COLO668 (cell line): ENCODE results near the gene SULT2B1.
"Not testable (repeated sequence)": the region's sequence is repeated elsewhere in the genome, so short reads cannot be mapped to it uniquely, and the experiment has no call there.

ENCODE experiments used
- DNase-seq: peaks from one replicate; lab custom pipeline; 2025; ENCODE audit not compliant: unreplicated experiment; lab: John Stamatoyannopoulos, UW

SULT2B1 gene

DNA sequence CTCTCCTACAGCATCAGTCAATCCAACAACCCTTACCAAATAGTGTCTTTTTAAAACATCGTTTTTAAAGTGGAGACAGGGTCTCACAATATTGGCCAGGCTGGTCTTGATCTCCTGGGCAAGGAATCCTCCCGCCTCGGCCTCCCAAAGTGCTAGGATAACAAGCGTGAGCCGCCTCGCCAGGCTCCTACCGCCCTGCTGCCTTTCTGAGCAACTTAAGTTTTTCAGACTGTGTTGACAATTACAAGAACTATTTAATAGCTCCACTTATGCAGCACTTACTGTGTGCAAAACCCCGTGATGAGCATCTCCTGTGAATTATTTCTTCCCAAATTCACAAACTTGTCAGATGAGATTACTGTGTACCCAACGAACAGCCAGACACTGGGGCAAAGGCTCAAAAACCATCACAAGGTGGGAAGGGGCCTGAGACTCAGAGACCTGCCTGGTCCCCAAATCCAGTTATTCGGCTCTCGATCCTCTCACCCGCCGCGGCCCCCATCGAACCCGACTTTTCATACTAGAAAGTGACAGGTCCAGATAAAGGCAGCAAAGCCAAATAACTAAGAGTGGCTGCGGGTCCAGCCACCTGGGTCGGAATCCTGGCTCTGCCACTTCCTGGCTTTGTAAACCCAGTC is 66.4 kb downstream of the SULT2B1 start:
- peak; percentile 14 for DNase-seq

DNA sequence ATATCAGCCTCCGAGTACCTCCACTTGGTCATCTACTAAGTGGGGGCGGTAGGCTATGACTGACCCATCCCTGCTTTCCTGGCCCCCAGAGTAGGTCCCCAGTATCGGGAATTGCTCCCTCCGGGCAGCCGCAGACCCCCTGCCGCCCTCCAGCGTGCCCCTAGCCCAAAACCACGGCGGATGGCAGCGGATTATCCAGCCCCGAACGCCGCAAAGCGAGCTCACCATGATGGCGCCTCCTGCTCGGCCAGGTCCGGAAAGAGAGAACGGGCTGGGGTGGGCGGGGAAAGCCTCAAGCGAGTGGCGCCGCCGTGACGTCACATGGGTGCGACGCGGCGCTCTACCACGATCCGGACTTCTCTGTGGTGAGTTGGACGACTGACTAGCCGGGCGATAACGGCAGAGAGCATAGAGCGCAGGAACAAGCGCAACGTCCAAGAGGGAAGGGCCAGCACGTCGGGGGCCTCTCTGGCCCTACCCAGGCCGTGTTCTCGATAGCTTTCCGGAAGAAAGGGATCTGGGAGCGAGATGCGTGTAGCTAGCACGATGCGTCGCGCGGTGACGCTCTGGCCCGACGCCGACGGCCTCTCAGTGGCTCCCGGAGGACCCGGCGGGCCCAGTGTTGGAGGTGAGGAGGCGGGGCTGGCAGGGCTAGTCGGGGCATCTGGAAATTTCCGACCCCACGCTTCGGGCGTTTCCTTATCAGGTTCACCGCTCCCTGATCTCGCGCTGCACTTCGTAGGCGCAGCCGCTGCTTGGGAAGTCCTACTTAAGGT is 67.1 kb downstream of the SULT2B1 start, which contains the start of the genes RPL18 and SPHK2:
RPL18 (minus strand) TSS at position 263 of the 776 bp plus-strand sequence; CDS start at position 228, 35 bp downstream.
SPHK2 (plus strand) TSS at position 591 of the 776 bp plus-strand sequence. CDS start 1,009 bp downstream, outside the sequence.
- DNase-seq, result peak; percentile 100

DNA sequence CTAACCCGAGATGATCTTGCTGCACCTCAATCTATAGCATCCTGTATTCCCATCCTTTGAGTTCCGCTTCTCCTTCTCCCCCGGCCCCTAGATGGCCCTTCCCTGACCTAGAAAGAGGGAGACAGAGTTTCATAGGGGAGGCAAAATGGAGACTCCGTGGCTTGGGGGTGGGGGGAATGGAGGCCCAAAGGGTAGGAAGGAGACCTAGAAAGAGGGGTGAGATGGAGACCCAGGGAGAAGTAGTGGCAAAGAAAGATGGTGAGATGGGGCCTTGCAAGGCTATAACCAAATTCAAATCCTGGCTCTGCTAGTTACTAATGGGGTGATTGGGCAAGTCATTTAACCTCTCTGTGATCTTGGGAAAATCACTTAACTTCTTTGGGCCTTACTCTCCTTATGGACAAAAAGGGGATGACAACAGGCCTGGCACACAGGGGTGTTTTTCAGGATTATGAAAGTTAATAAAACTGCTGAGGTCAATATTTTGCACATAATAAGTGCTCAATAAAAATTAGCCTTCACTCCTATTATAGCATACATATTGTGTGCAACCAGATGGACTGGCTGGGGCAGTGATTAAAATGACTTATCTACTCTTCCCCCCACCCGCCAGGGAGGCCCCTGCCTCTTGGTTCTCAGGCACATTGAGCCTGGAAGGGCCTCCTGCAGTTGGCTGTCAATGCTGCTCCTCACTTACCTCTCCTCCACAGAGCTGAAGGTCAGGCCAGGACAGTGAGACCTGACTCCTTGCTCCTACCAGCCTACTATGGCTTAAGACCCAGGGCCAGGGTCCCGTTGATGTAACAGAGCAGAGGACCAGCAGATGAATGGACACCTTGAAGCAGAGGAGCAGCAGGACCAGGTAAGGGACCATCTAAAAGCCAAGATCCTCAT is 68.0 kb downstream of the SULT2B1 start:
- DNase-seq, result no peak

DNA sequence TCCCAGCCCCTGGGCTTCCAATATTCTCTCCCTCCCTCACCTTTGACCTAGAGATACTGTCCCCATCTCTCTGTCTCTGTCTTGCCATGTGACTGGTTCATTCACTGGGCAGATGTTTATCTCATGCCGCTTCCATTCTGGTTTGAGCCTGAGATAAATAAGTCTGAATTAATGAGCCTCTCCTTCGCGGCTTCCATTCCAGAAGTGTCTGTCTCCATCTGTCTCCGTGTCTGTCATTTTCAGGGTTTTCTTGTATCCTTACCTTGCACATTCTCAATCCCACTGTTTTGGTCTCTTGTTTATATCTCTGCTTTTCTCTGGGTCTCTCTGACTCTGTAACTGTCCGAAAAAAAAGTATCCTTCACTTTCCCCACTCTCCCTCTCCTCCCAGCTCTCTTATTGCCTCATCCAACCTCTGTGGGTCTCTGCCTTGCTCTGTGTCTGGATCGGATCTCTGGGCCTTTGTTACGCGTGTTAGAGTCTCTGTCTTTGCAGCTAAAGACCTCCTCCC is 71.6 kb downstream of the SULT2B1 start:
- DNase-seq, result no peak

DNA sequence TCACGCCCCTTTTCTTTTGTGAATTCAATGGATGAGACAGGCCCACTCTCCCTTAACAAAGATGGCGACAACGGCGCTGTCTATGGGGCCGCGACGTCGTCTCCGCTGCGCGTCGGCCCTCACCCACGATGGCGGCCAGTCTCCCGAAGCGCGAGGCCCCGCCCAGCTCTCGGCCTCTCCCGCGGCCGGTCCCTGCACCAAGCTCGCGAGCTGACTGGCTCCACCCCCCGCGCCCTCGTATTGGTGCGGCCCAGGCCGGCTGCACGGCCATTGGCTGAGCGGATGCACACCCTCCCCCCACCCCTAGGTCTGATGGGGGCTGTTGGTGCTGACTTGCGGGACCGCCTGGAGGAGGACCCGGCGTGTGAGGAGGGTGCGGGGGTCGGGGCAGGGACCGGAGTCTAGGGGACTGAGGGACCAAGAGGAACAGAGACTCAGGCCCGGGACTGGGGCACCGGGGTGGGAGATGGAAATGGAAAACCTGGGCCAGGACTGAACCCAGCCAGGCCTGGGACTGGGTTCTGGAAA is 72.2 kb downstream of the SULT2B1 start:
- DNase-seq, result peak; percentile 99

DNA sequence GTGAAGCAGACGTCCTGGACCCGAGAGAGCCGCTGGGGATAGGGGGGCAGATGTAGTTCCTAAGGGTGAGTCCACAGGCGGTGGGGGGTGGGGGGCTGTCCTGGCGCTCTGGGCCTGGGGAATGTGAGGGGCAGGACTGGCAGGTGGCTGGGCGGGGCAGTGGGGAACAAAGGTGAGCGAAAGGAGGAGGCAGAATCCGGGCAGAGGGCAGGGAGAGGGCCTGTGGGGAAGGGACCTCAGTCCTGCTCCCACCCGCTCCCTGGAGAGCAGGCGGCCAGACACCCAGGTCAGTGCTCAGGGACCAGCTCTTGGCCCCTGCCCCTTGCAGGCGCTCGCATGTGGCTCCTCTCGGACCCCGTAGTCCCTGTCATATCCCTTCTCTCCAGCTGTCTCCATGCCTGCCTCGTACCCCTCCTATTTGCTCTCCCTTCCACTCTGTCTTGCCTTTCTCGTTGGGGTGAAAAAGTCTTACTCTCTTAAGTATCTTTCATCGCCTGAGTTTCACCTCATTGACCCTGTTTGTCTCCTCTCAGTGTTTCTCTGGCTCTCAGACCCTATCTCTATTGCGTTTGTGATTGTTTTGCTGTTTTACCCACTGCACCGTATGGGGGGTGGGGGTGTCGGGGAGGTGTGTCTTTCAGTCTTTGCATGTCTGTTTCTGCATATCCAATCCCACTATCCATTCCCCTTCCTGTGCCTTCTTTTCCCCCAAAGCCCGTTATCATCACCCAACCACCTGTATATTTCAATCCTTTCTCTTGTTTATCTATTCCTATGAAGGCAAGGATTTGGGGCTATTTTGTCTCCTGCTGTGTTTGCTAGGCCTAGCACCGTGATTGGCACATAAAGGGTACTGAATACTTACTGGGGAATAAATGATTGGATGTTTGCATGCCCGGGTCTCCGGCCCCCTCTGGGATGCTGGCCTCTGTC is 73.1 kb downstream of the SULT2B1 start:
- DNase-seq, result peak; percentile 47

DNA sequence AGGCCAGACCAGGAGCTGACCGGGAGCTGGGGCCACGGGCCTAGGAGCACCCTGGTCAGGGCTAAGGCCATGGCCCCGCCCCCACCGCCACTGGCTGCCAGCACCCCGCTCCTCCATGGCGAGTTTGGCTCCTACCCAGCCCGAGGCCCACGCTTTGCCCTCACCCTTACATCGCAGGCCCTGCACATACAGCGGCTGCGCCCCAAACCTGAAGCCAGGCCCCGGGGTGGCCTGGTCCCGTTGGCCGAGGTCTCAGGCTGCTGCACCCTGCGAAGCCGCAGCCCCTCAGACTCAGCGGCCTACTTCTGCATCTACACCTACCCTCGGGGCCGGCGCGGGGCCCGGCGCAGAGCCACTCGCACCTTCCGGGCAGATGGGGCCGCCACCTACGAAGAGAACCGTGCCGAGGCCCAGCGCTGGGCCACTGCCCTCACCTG is 73.9 kb downstream of the SULT2B1 start:
- DNase-seq, result no peak

DNA sequence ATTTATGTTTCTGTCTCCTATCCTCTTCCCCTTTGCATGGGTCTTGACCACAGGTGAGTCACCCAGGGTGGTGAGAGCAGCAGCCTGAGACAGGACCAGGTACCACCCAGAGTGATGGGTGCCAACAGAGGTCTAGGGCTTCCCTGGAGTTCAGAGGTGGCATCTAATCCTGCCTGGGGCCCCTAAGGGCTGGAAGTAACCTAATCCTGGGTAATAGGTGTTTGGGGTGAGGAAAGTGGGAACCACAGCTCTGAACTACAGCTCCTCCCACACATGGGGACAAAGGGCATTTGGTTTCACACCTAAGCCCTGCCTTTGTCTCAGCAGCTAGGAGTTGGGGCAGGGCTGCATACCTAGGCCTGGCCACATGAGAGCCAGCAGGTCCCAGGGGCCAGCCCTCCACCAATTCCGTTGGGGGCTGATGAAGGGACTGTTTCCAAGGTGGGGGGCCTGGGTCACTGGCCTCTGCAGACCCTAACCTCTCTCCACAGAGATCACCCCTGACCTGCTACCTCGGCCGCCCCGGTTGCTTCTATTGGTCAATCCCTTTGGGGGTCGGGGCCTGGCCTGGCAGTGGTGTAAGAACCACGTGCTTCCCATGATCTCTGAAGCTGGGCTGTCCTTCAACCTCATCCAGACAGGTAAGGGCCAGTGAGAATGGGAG is 75.4 kb downstream of the SULT2B1 start:
- DNase-seq, result peak; percentile 26

DNA sequence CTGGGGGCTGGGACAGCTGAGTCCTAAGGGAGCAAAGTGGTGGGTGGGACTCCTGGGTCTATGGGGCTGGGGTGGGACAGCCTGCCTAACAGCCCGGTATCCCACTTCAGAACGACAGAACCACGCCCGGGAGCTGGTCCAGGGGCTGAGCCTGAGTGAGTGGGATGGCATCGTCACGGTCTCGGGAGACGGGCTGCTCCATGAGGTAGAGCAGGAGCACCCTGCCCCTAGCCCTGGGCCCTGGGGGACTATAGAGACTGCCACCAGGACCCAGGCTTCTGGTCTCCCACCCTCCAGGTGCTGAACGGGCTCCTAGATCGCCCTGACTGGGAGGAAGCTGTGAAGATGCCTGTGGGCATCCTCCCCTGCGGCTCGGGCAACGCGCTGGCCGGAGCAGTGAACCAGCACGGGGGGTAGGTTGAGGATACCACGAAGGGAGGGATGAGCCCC is 75.9 kb downstream of the SULT2B1 start:
- no peak for DNase-seq

DNA sequence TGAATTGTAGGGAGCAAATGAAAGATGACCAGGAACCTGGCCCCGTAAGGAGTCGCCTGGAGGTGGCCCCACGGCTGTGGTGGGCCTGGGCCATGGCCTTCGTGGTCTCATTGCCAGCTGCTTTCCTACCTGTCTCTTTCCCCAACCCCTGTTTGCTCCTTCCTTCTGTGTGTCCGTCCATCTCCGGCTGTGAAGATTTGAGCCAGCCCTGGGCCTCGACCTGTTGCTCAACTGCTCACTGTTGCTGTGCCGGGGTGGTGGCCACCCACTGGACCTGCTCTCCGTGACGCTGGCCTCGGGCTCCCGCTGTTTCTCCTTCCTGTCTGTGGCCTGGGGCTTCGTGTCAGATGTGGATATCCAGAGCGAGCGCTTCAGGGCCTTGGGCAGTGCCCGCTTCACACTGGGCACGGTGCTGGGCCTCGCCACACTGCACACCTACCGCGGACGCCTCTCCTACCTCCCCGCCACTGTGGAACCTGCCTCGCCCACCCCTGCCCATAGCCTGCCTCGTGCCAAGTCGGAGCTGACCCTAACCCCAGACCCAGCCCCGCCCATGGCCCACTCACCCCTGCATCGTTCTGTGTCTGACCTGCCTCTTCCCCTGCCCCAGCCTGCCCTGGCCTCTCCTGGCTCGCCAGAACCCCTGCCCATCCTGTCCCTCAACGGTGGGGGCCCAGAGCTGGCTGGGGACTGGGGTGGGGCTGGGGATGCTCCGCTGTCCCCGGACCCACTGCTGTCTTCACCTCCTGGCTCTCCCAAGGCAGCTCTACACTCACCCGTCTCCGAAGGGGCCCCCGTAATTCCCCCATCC is 76.7 kb downstream of the SULT2B1 start:
- DNase-seq, result no peak

DNA sequence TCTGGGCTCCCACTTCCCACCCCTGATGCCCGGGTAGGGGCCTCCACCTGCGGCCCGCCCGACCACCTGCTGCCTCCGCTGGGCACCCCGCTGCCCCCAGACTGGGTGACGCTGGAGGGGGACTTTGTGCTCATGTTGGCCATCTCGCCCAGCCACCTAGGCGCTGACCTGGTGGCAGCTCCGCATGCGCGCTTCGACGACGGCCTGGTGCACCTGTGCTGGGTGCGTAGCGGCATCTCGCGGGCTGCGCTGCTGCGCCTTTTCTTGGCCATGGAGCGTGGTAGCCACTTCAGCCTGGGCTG is 77.3 kb downstream of the SULT2B1 start:
- no peak for DNase-seq

DNA sequence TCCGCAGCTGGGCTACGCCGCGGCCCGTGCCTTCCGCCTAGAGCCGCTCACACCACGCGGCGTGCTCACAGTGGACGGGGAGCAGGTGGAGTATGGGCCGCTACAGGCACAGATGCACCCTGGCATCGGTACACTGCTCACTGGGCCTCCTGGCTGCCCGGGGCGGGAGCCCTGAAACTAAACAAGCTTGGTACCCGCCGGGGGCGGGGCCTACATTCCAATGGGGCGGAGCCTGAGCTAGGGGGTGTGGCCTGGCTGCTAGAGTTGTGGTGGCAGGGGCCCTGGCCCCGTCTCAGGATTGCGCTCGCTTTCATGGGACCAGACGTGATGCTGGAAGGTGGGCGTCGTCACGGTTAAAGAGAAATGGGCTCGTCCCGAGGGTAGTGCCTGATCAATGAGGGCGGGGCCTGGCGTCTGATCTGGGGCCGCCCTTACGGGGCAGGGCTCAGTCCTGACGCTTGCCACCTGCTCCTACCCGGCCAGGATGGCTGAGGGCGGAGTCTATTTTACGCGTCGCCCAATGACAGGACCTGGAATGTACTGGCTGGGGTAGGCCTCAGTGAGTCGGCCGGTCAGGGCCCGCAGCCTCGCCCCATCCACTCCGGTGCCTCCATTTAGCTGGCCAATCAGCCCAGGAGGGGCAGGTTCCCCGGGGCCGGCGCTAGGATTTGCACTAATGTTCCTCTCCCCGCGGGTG is 77.8 kb downstream of the SULT2B1 start:
- peak; percentile 11 for DNase-seq

DNA sequence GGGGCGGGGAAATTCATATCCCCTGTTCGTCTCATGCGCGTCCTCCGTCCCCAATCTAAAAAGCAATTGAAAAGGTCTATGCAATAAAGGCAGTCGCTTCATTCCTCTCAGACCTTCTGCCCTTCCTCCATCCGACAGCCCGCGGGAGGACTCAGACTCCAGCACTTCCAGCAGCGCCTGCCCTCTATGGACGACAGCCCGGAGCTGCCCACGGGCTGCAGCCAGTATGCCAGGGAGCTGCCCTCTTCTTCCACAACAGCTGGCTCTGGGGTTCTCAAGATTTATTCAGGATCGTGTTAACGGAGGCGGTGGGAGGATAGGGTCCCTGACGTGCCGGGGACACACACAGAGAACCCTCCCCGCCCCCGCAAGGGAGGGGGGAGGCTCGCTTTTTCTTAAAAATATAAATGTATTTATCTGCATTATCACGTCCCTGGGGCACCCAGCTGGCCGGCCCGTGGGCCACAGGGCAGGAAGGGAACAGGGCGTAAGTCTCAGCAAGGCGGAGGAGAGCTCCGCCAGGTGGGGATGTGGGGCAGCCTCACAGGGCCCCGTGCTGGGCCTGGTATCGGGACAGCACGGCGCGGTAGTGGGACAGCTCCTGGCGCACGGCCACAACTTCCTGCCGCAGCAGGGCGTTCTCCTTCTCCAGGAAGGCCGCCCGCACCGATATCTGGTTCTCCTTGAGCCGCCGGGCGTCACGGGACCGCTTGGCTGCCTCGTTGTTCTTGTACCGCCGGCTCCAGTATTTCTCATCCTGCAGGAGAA is 78.5 kb downstream of the SULT2B1 start:
- DNase-seq, result no peak

DNA sequence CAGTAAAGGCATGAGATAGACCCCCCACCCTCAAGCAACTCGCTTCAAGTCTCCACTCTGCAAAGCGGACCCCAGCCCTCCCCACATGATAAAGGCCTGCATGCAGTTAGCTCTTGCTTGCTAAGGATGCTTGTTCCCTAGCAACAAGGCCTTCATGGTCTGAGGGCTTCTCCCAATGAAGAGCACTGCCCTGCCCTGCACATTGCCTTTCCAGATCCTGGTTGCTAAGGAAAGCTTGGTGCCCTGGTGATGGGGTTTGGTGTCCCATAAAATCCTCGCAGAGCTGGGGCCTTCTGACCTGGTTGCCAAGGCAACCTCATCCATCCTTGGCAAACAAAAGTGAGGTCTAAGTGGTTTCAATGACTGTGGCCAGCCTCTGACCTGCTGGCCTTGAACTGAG is 79.3 kb downstream of the SULT2B1 start:
- peak; percentile 10 for DNase-seq

DNA sequence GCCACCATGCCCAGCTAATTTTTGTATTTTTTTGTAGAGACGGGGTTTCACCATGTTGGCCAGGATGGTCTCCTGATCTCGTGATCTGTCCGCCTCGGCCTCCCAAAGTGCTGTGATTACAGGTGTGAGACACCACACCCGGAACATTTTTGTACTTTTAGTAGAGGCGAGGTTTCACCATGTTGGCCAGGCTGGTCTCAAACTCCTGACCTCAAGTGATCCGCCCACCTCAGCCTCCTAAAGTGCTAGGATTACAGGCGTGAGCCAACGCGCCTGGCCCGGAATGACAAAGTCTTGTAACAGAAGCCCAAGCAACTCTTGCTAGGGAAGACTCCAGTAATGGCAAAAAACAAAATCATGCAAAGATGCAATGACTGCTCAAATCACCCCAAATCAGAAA is 80.3 kb downstream of the SULT2B1 start:
- not testable (repeated sequence) for DNase-seq

DNA sequence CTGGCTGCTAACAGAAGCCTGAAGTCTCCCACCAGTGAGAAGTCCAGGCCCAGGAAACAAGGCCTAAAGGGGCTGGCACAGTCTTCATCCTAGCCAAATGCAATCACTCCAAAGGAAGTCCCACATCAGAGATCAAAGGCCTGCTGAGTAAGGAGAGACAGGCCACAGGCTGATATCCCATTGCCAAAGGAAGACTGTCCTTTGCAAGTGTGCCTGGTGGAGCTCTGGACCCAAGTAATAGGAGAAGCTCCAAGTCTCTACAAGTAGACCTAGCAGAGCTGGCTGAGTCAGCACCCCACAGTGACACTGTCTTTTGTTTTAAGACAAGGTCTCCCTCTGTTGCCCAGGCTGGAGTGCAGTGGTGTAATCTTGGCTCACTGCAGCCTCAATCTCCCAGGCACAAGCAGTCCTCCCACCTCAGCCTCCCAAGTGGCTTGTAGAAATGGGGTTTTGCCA is 80.7 kb downstream of the SULT2B1 start:
- DNase-seq, result no peak
